A673 (cell line): ENCODE results near the gene PPP3CB. TPM values are rescaled to one million over a fixed set of nuclear protein-coding genes. Genes with fewer than 3 reads are reported as not detected.

ENCODE experiments used
- BruUV-seq: library from RNA; stranded (reverse); fragments of 400-500 nt; replicated peaks from 2 replicates; lab custom pipeline; 2021; lab: Mats Ljungman, UMichigan
- CTCF ChIA-PET: fragments of 300-600 bp; sonication (Branson Sonifier 250); formaldehyde crosslinking; loops from one replicate; lab custom pipeline; 2022; ENCODE audit warnings: antibody characterized with exemption; lab: Charles Lee
- POLR2A ChIA-PET: fragments of 300-600 bp; sonication (Branson Sonifier 250); formaldehyde crosslinking; loops from one replicate; lab custom pipeline; 2022; ENCODE audit warnings: antibody characterized with exemption; ENCODE audit not compliant: low non-redundant PET; lab: Charles Lee
- DNase-seq: peaks from one replicate; pipeline ENCODE4 v3.0.0-alpha.2; 2015; ENCODE audit warnings: low spot score
- H3K27ac ChIP-seq: fragments of 200-600 bp; sonication (generic); 2 replicates; pipeline ENCODE4 v1.5.1; 2016; ENCODE audit warnings: mixed run types, low read depth, mild to moderate bottlenecking, mixed read lengths, antibody characterized with exemption, low read length; ENCODE audit not compliant: poor library complexity, severe bottlenecking
- H3K27me3 ChIP-seq: fragments of 200-600 bp; sonication (generic); replicated peaks from 2 replicates; pipeline ENCODE4 v1.6.1; 2017; ENCODE audit warnings: mixed run types, low read depth, mild to moderate bottlenecking, mixed read lengths, antibody characterized with exemption, low read length; ENCODE audit not compliant: insufficient read depth, poor library complexity
- H3K36me3 ChIP-seq: fragments of 200-600 bp; sonication (generic); 2 replicates; pipeline ENCODE4 v1.6.1; 2016; ENCODE audit warnings: mixed run types, mild to moderate bottlenecking, mixed read lengths, antibody characterized with exemption, low read length; ENCODE audit not compliant: insufficient read depth, poor library complexity, severe bottlenecking
- H3K4me1 ChIP-seq: fragments of 200-600 bp; sonication (generic); 2 replicates; pipeline ENCODE4 v1.6.1; 2017; ENCODE audit warnings: mixed run types, mild to moderate bottlenecking, mixed read lengths, antibody characterized with exemption, low read length; ENCODE audit not compliant: insufficient read depth, poor library complexity, severe bottlenecking
- H3K4me3 ChIP-seq: fragments of 200-600 bp; sonication (generic); 2 replicates; pipeline ENCODE4 v1.5.1; 2016; ENCODE audit warnings: low read depth, mixed run types, mild to moderate bottlenecking, mixed read lengths, low read length; ENCODE audit not compliant: poor library complexity, severe bottlenecking
- H3K9me3 ChIP-seq: fragments of 200-600 bp; sonication (generic); 2 replicates; pipeline ENCODE4 v1.6.1; 2016; ENCODE audit warnings: mixed run types, low read depth, mild to moderate bottlenecking, mixed read lengths, antibody characterized with exemption, low read length; ENCODE audit not compliant: poor library complexity, severe bottlenecking
- CTCF ChIP-seq: fragments of 300-800, 200-600 bp; sonication (generic); conservative IDR thresholded peaks from 2 replicates; pipeline ENCODE4 v1.5.1; 2017; ENCODE audit warnings: low read depth, mild to moderate bottlenecking, antibody characterized with exemption, low read length, moderate library complexity, mixed read lengths
- EZH2 ChIP-seq: fragments of 200-600 bp; sonication (generic); IDR thresholded peaks from 2 replicates; pipeline ENCODE4 v1.6.1; 2017; ENCODE audit warnings: borderline replicate concordance, low read depth, mild to moderate bottlenecking, mixed read lengths, antibody characterized with exemption, low read length; ENCODE audit not compliant: poor library complexity, severe bottlenecking
- intact Hi-C: fragments of 100-400 bp; cut with micrococcal nuclease; formaldehyde crosslinking; loops from one replicate; pipeline ENCODE4 v1.10.0; 2022; ENCODE audit not compliant: unreplicated experiment
- total RNA-seq: library from RNA; stranded (reverse); gene quantifications from 2 replicates; pipeline ENCODE4 v1.2.3, GENCODE V29; 2021

The PPP3CB gene
- total RNA-seq, 1 experiment from 2014 or later: 60.2 TPM

DNA sequence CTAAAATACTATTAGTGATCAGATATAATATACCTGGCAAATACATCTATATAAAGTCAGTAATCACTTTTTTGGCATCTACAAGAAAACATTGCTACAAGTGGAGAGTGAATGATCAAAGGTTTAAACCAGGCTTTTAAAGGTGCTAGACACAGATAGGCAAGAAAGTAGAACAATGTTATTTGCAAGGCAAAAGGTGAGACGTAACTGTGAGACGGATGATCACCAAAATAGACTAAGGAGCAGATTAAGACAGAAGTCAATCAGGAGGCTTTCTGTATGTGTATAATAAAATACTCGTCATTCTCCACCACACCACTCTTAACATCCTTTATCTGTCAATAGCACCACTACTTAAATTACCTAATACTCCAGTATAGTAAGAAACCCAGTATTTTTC lies 90.3 kb downstream of the PPP3CB start:
- H3K27ac ChIP-seq: no peak overlapping the region
- ChIA-PET CTCF (no interaction called here), POLR2A (no interaction called here)
- intact Hi-C loops: no loop called here
- H3K9me3 ChIP-seq: no peaks in the 10 kb centered on the region
- no peak overlapping the region for H3K4me3 ChIP-seq
- no TSS peak for BruUV-seq
- H3K27me3 ChIP-seq: no peaks in the 10 kb centered on the region
- no peaks in the 10 kb centered on the region for H3K4me1 ChIP-seq
- TF ChIP-seq EZH2: no peak
- H3K36me3 ChIP-seq: no peaks in the 10 kb centered on the region
- no peak for DNase-seq

DNA sequence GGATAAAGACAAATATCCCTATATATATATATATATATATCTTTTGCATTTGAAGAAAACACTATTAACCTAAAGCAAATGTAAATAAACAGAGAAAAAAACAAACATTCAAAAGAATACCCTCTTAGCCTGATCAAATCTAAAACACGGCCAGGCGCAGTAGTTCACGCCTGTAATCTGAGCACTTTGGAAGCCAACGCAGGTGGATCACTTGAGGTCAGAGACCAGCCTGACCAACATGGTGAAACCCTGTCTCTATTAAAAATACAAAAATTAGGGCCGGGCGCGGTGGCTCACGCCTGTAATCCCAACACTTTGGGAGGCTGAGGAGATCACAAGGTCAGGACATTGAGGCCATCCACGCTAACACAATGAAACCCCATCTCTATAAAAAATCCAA lies 91.1 kb downstream of the PPP3CB start:
- POLR2A ChIA-PET: no interaction called here
- no TSS peak for BruUV-seq
- TF ChIP-seq EZH2 (no peak), CTCF (no peak)
- intact Hi-C loops: no loop called here
- Histone ChIP-seq H3K27me3 (no peaks in the 10 kb centered on the region), H3K36me3 (no peaks in the 10 kb centered on the region), H3K9me3 (no peaks in the 10 kb centered on the region), H3K4me1 (no peaks in the 10 kb centered on the region), H3K27ac (no peak overlapping the region), H3K4me3 (no peak overlapping the region)
- no peak for DNase-seq
- CTCF ChIA-PET: no interaction called here

- ChIA-PET CTCF (no interaction called here), POLR2A (interaction anchor here (0.6 kb wide), 1 partner anchor 98 kb away, joined by 3 read pairs; no protein-coding TSS in a partner anchor)
- BruUV-seq: no TSS peak
Measured at GRCh38 chr10:73401636-73402035, 94.2 kb downstream of the PPP3CB start.

More at GRCh38 chr10:73401636-73402035, 94.2 kb downstream of the PPP3CB start:
- Histone ChIP-seq H3K9me3 (no peaks in the 10 kb centered on the region), H3K27ac (no peak overlapping the region), H3K27me3 (no peaks in the 10 kb centered on the region), H3K4me1 (no peaks in the 10 kb centered on the region), H3K36me3 (peaks cover 17% of the 10 kb centered on the region), H3K4me3 (no peak overlapping the region)
- no peak for TF ChIP-seq EZH2
- no peak for TF ChIP-seq CTCF
- no peak for DNase-seq
- intact Hi-C loops: no loop called here
